H7 (cell line): ENCODE measurements around the gene QSER1. TPM values are rescaled to one million over a fixed set of nuclear protein-coding genes. Genes with fewer than 3 reads are reported as not detected.
"Not testable (repeated sequence)": the region's sequence is repeated elsewhere in the genome, so short reads cannot be mapped to it uniquely, and the experiment has no call there.

Source experiments
- DNase-seq: peaks from one replicate; pipeline ENCODE4 v3.0.0; 2012
- H3K27me3 ChIP-seq: 2 replicates; pipeline ENCODE4 v1.6.0; 2011; ENCODE audit warnings: mild to moderate bottlenecking, low read length; ENCODE audit not compliant: control insufficient read depth, insufficient read depth
- H3K36me3 ChIP-seq: replicated peaks from 2 replicates; pipeline ENCODE4 v1.5.1; 2011; ENCODE audit warnings: low read length; ENCODE audit not compliant: control insufficient read depth, insufficient read depth
- H3K4me3 ChIP-seq: 2 replicates; pipeline ENCODE4 v1.5.1; 2011; ENCODE audit warnings: low read depth, mild to moderate bottlenecking, control low read depth, low read length, moderate library complexity; ENCODE audit not compliant: insufficient read depth
- total RNA-seq: library from RNA; depleted of rRNA; stranded (reverse); fragments of >200 nt; shearing (Covaris generic); gene quantifications from 2 replicates; pipeline ENCODE4 v1.2.3, GENCODE V29; 2014

The QSER1 gene
- total RNA-seq, 1 experiment from 2014 or later = 23.7 TPM

GRCh38 chr11:32935462-32936029 is 42.9 kb downstream of the QSER1 start:
- Histone ChIP-seq H3K27me3 (no peaks in the 10 kb centered on the region), H3K4me3 (no peak overlapping the region), H3K36me3 (peaks cover 33% of the 10 kb centered on the region)
- no peak for DNase-seq

GRCh38 chr11:32936178-32936577 is 43.6 kb downstream of the QSER1 start:
- DNase-seq, H3K4me3 ChIP-seq, H3K27me3 ChIP-seq: not testable (repeated sequence)
- H3K36me3 ChIP-seq = peaks cover 33% of the 10 kb centered on the region

- not testable (repeated sequence) for H3K4me3 ChIP-seq, H3K27me3 ChIP-seq, DNase-seq
- peaks cover 23% of the 10 kb centered on the region for H3K36me3 ChIP-seq
These were observed 44.7 kb downstream of the QSER1 start for GRCh38 chr11:32937283-32937682.

- Histone ChIP-seq H3K4me3 (no peak overlapping the region), H3K36me3 (peaks cover 7% of the 10 kb centered on the region), H3K27me3 (no peaks in the 10 kb centered on the region)
- no peak for DNase-seq
These were observed 46.4 kb downstream of the QSER1 start for GRCh38 chr11:32939046-32939445.

GRCh38 chr11:32939866-32940265 is 47.3 kb downstream of the QSER1 start:
- no peak for DNase-seq
- Histone ChIP-seq H3K36me3 (peaks cover 1% of the 10 kb centered on the region), H3K27me3 (no peaks in the 10 kb centered on the region), H3K4me3 (no peak overlapping the region)

DNA sequence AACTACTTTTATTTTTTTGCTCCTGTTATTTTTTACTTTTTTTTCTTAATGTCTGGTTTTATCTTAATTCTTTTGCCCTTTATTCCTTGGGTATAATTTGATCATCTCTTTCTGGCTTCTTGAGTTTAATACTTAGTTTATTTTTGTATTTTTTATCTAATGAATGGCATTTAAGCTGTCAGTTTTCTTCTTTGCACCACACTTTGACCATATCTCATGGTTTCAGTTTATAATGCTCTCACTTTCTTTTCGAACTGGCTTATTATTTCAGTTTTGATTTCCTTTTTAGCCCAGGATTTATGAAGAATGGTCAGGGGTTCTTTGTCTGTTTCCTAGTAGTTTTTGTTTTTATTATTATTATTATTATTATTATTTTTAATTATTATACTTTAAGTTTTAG is 48.3 kb downstream of the QSER1 start:
- no peaks in the 10 kb centered on the region for H3K36me3 ChIP-seq
- no peak overlapping the region for H3K4me3 ChIP-seq
- no peaks in the 10 kb centered on the region for H3K27me3 ChIP-seq
- DNase-seq = no peak

GRCh38 chr11:32947978-32948377 is 55.4 kb downstream of the QSER1 start:
- no peaks in the 10 kb centered on the region for H3K27me3 ChIP-seq
- DNase-seq = no peak
- no peak overlapping the region for H3K4me3 ChIP-seq
- H3K36me3 ChIP-seq = no peaks in the 10 kb centered on the region

DNA sequence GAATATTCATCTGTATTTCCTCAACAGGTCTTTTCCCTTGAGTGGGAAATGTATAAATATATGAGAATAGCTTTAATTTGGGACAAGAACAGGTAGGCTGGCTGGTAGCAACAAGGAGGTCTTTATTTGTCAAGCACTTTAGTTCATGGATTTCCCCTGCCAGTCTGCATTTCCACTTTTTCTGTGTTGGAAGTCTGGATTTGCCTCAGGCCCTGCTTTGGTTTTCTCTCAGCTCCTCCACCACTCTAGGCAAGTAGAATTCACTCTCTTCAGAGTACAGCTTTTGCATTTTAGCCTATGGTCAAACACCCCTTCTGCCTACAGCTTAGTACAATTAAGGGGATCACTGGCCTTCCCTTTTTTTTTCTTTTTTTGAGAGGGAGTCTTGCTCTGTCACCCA is 57.1 kb downstream of the QSER1 start:
- Histone ChIP-seq H3K36me3 (peaks cover 5% of the 10 kb centered on the region), H3K27me3 (no peaks in the 10 kb centered on the region), H3K4me3 (no peak overlapping the region)
- DNase-seq = no peak

DNA sequence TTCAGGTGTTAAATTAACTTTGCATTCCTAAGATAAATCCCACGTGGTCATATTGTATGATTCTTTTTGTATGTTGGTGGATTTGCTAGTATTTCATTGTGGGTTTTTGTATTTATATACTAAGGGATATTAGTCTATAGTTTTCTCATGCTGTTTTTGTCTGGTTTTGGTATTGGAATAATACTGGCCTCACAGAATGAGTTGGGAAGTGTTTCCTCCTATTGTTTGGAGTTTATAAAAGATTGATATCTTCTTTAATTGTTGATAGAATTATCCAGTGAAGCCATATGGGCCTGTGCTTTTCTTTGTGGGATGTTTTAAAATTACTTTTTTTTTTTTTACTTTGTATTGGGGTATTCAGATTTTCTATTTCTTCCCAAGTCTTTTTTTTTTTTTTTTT is 59.8 kb downstream of the QSER1 start:
- no peak for DNase-seq
- Histone ChIP-seq H3K36me3 (peaks cover 10% of the 10 kb centered on the region), H3K27me3 (no peaks in the 10 kb centered on the region), H3K4me3 (no peak overlapping the region)

DNA sequence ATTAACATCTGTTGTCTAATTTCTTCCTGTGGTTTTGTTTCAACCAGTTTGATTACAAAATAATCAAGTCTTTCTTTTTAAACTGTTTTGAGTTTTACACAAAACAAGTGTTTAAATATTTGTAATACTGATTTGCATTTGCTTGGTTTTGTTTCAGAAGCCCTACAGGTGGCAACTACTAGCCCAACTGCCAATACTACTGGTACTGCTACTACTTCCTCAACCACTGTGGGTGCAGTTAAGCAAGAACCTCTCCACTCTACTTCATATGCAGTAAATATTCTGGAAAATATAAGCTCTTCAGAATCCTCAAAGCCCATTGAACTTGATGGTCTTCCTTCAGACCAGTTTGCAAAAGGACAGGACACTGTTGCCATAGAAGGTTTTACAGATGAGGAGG is 61.1 kb downstream of the QSER1 start:
- H3K4me3 ChIP-seq = no peak overlapping the region
- peak; percentile 10 for DNase-seq
- H3K36me3 ChIP-seq = peaks cover 17% of the 10 kb centered on the region
- H3K27me3 ChIP-seq = no peaks in the 10 kb centered on the region

GRCh38 chr11:32960553-32961164 is 68.0 kb downstream of the QSER1 start:
- H3K4me3 ChIP-seq = no peak overlapping the region
- peaks cover 17% of the 10 kb centered on the region for H3K36me3 ChIP-seq
- no peaks in the 10 kb centered on the region for H3K27me3 ChIP-seq
- DNase-seq = peak; percentile 26

DNA sequence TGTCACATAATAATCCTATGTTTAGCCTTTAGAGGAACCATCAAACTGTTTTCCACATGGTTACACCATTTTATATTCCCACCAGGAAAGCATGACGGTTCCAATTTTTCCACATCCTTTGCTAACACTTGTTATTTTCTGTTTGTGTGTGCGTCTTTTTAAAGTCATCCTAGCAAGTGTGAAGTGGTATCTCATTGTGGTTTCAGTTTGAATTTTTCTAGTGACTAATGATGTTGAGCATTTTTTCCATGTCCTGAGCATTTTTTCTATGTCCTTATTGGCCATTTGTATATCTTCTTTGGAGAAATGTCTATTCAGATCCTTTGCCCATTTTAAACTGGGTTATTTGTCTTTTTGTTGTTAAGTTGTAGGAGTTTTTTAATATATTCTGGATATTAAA is 69.4 kb downstream of the QSER1 start:
- H3K4me3 ChIP-seq = no peak overlapping the region
- no peaks in the 10 kb centered on the region for H3K27me3 ChIP-seq
- H3K36me3 ChIP-seq = peaks cover 15% of the 10 kb centered on the region
- DNase-seq = no peak

DNA sequence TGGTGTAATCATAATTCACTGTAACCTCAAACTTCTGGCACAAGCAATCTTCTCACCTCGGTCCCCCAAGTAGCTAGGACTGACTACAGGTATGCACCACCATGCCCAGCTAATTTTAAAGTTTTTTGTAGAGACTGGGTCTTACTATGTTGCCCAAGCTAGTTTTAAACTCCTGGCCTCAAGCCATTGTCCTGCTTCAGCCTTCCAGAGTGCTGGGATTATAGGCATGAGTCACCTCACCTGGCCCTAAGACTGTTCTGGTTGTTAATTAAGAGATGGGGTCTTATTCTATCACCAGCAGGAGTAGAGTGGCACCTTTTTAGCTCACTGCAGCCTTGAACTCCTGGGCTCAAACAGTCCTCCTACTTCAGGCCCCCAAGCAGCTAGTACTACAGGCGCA is 71.1 kb downstream of the QSER1 start:
- Histone ChIP-seq H3K4me3 (no peak overlapping the region), H3K27me3 (no peaks in the 10 kb centered on the region), H3K36me3 (peaks cover 12% of the 10 kb centered on the region)
- no peak for DNase-seq

GRCh38 chr11:32968541-32968940 is 75.9 kb downstream of the QSER1 start:
- DNase-seq = no peak
- Histone ChIP-seq H3K36me3 (peaks cover 20% of the 10 kb centered on the region), H3K4me3 (no peak overlapping the region), H3K27me3 (no peaks in the 10 kb centered on the region)

GRCh38 chr11:32972233-32972632 is 79.6 kb downstream of the QSER1 start:
- peaks cover 22% of the 10 kb centered on the region for H3K36me3 ChIP-seq
- H3K27me3 ChIP-seq, H3K4me3 ChIP-seq, DNase-seq: not testable (repeated sequence)

DNA sequence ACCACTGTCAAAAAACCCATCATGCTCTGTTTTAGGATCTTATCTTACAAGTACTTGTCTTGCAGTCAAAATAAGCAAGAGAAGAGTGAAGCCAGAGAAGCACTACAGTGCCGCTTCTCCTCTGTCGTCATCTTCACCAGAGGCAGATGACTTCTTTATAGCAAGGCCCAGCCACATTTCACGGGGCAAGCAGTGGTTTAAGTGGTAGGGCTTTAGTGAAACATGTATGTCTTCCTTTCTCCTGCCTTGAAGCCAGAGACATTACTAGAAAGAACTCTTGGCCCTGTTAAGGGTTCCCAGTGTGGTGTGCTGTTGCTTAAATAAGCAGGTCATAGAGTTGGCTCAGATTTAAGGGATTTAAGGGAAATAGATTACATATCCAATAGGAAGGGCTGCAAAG is 80.2 kb downstream of the QSER1 start:
- Histone ChIP-seq H3K4me3 (no peak overlapping the region), H3K36me3 (peaks cover 21% of the 10 kb centered on the region), H3K27me3 (no peaks in the 10 kb centered on the region)
- no peak for DNase-seq
